B cell (primary cell): ENCODE measurements around the gene ABCB1. TPM values are rescaled to one million over a fixed set of nuclear protein-coding genes. Genes with fewer than 3 reads are reported as not detected.

ENCODE experiments used
- ATAC-seq: fragments of 200-7000 bp; cut with Tn5 transposase; one replicate; pipeline ENCODE4 v1.10.0; 2021; ENCODE audit warnings: low read depth, mild to moderate bottlenecking, moderate number of reproducible peaks, moderate library complexity
- CTCF ChIA-PET: fragments of 350-600 bp; sonication (Branson Sonifier 250); formaldehyde crosslinking; loops from one replicate; lab custom pipeline; 2021; ENCODE audit warnings: antibody characterized with exemption, inconsistent platforms; lab: Charles Lee
- POLR2A ChIA-PET: fragments of 350-600 bp; sonication (Branson Sonifier 250); formaldehyde crosslinking; loops from one replicate; lab custom pipeline; 2021; ENCODE audit warnings: antibody characterized with exemption; lab: Charles Lee
- DNase-seq: peaks from one replicate; pipeline ENCODE4 v3.0.0; 2013
- H2AFZ ChIP-seq: 2 replicates; pipeline ENCODE4 v1.6.1; 2012; ENCODE audit warnings: mild to moderate bottlenecking, low read depth, low read length; ENCODE audit not compliant: insufficient read depth, poor library complexity, severe bottlenecking
- H3K27ac ChIP-seq, 2 donors: 1 replicate in 1 of 2; 2 replicates in 1 of 2; pipeline ENCODE4 v1.5.1; 2012 to 2013; ENCODE audit warnings: low read length in 2 of 2, mild to moderate bottlenecking in 2 of 2, moderate library complexity in 1 of 2
- H3K27me3 ChIP-seq, 4 experiments: fragments of 200-600 bp in 1 of 4; sonication (generic) in 1 of 4; replicated peaks in 1 of 4; 1 replicate in 2 of 4; 2 replicates in 2 of 4; pipeline versions ENCODE4 v1.6.1 to v1.7.0; 2013 to 2016; ENCODE audit warnings: low read length in 3 of 4, mild to moderate bottlenecking in 2 of 4, mixed read lengths in 1 of 4, moderate library complexity in 1 of 4; ENCODE audit not compliant: insufficient read depth in 4 of 4, control insufficient read depth in 3 of 4; ENCODE audit errors: control extremely low read depth in 1 of 4
- H3K36me3 ChIP-seq, 2 experiments: replicated peaks in 1 of 2; 1 replicate in 1 of 2; 2 replicates in 1 of 2; pipeline versions ENCODE4 v1.6.1 to v1.7.1; 2013; ENCODE audit warnings: low read length in 1 of 2; ENCODE audit not compliant: insufficient read depth in 2 of 2, control insufficient read depth in 1 of 2; ENCODE audit errors: control extremely low read depth in 1 of 2, extremely low read depth in 1 of 2
- H3K4me1 ChIP-seq, 2 donors: fragments of 200-600 bp in 1 of 2; sonication (generic) in 1 of 2; 1 replicate in 1 of 2; 2 replicates in 1 of 2; pipeline versions ENCODE4 v1.5.1 to v1.6.1; 2013 to 2017; ENCODE audit warnings: low read length in 2 of 2; ENCODE audit not compliant: control insufficient read depth in 2 of 2, insufficient read depth in 2 of 2
- H3K4me2 ChIP-seq: replicated peaks from 2 replicates; pipeline ENCODE3; 2012; ENCODE audit warnings: mild to moderate bottlenecking, low read depth, low read length; ENCODE audit not compliant: poor library complexity, severe bottlenecking
- H3K4me3 ChIP-seq, 5 experiments: fragments of 200-600 bp in 1 of 5; sonication (generic) in 1 of 5; 1 replicate in 3 of 5; 2 replicates in 2 of 5; pipeline versions ENCODE4 v1.5.1 to v1.7.0; 2011 to 2016; ENCODE audit warnings: low read length in 4 of 5, mild to moderate bottlenecking in 4 of 5, low read depth in 2 of 5, control low read depth in 1 of 5, moderate library complexity in 1 of 5; ENCODE audit not compliant: insufficient read depth in 1 of 5; ENCODE audit errors: control extremely low read depth in 1 of 5, extremely low read depth in 1 of 5
- H3K79me2 ChIP-seq: fragments of 200-600 bp; sonication (generic); one replicate; pipeline ENCODE4 v1.6.0; 2016; ENCODE audit warnings: low read length; ENCODE audit not compliant: control insufficient read depth, insufficient read depth
- H3K9ac ChIP-seq: fragments of 200-600 bp; sonication (generic); 2 replicates; pipeline ENCODE4 v1.6.1; 2017; ENCODE audit warnings: mild to moderate bottlenecking, low read length, moderate library complexity
- H3K9me3 ChIP-seq, 3 donors: one replicate each; pipeline versions ENCODE4 v1.6.1 to v1.7.1; 2013; ENCODE audit warnings: low read length in 2 of 3; ENCODE audit not compliant: control insufficient read depth in 2 of 3, insufficient read depth in 1 of 3; ENCODE audit errors: control extremely low read depth in 1 of 3
- H4K20me1 ChIP-seq: 2 replicates; pipeline ENCODE4 v1.6.0; 2012; ENCODE audit warnings: mild to moderate bottlenecking, low read length; ENCODE audit not compliant: insufficient read depth, control insufficient read depth, poor library complexity, severe bottlenecking
- H3K27ac Mint-ChIP-seq: one replicate; pipeline ENCODE4 v1.8.0; 2021; ENCODE audit warnings: mixed read lengths
- H3K27me3 Mint-ChIP-seq: one replicate; pipeline ENCODE4 v1.8.0; 2021; ENCODE audit warnings: mixed read lengths
- H3K4me1 Mint-ChIP-seq: one replicate; pipeline ENCODE4 v1.8.0; 2021; ENCODE audit warnings: mixed read lengths
- H3K4me3 Mint-ChIP-seq: one replicate; pipeline ENCODE4 v1.8.0; 2021; ENCODE audit warnings: mixed read lengths
- H3K9me3 Mint-ChIP-seq: one replicate; pipeline ENCODE4 v1.8.0; 2022; ENCODE audit warnings: mixed read lengths; ENCODE audit not compliant: insufficient read depth
- CTCF ChIP-seq: fragments of 200-600 bp; IDR thresholded peaks from one replicate; pipeline ENCODE4 v1.8.0; 2022; ENCODE audit warnings: antibody characterized with exemption, mild to moderate bottlenecking
- EZH2 ChIP-seq: IDR thresholded peaks from 2 replicates; pipeline ENCODE4 v1.6.1; 2012; ENCODE audit warnings: borderline replicate concordance, low read depth, mild to moderate bottlenecking, moderate library complexity, low read length; ENCODE audit not compliant: insufficient read depth, poor library complexity, severe bottlenecking
- WGBS: methylation state at CpG from one replicate; pipeline ENCODE4 v1.1.5; 2013; ENCODE audit warnings: missing lambda C conversion rate; ENCODE audit not compliant: insufficient coverage; 5-methylcytosine and 5-hydroxymethylcytosine counted together
- intact Hi-C: fragments of 100-400 bp; cut with micrococcal nuclease; formaldehyde crosslinking; loops from one replicate; pipeline ENCODE4 v1.10.0; 2022
- polyA plus RNA-seq: library from polyadenylated mRNA; depleted of rRNA; stranded (reverse); fragments of >200 nt; gene quantifications from 2 replicates; pipeline ENCODE4 v1.2.3, GENCODE V29; 2012
- total RNA-seq, 2 donors: library from RNA; stranded (reverse); fragments of 120-200 nt in 1 of 2; gene quantifications; 1 replicate in 1 of 2; 2 replicates in 1 of 2; pipeline versions ENCODE4 v1.2.3 to v1.2.4, GENCODE V29; 2013 to 2022

The ABCB1 gene
- total and polyA plus RNA-seq, 2 donors (not counting 1 experiment from before 2014, with no cell fraction given) = 8.5 to 21.7 TPM

GRCh38 chr7:87591211-87591610, 9.5 kb downstream of the ABCB1 start:
- Mint-ChIP-seq H3K9me3 (no peaks in the 10 kb centered on the region), H3K27ac (no peak overlapping the region), H3K4me1 (no peaks in the 10 kb centered on the region), H3K4me3 (no peak overlapping the region), H3K27me3 (peaks cover 3% of the 10 kb centered on the region)
- TF ChIP-seq CTCF = no peak
- H3K27ac ChIP-seq = no peak overlapping the region
- DNase-seq (no peak), ATAC-seq (no peak)
- no peak overlapping the region for H3K4me3 ChIP-seq
- intact Hi-C loops = no loop called here
- no peak overlapping the region for H2AFZ ChIP-seq
- H4K20me1 ChIP-seq = no peaks in the 10 kb centered on the region
- H3K36me3 ChIP-seq = no peaks in the 10 kb centered on the region
- POLR2A ChIA-PET = no interaction called here
- H3K79me2 ChIP-seq = no peaks in the 10 kb centered on the region
- H3K9ac ChIP-seq = no peak overlapping the region
- no peak overlapping the region for H3K4me2 ChIP-seq
- H3K4me1 ChIP-seq = no peaks in the 10 kb centered on the region
- H3K9me3 ChIP-seq = no peaks in the 10 kb centered on the region
- 46% methylated on average over 3 of the region's 5 CpGs for WGBS
- CTCF ChIA-PET = no interaction called here
- H3K27me3 ChIP-seq = no peaks in the 10 kb centered on the region

GRCh38 chr7:87590578-87590977, 10.1 kb downstream of the ABCB1 start:
- no peak for ATAC-seq
- Histone ChIP-seq H3K4me2 (no peak overlapping the region), H3K4me3 (no peak overlapping the region), H3K79me2 (no peaks in the 10 kb centered on the region), H3K27ac (no peak overlapping the region), H3K36me3 (no peaks in the 10 kb centered on the region), H4K20me1 (no peaks in the 10 kb centered on the region), H2AFZ (no peak overlapping the region), H3K27me3 (no peaks in the 10 kb centered on the region), H3K9ac (no peak overlapping the region), H3K4me1 (no peaks in the 10 kb centered on the region), H3K9me3 (no peaks in the 10 kb centered on the region)
- intact Hi-C loops = no loop called here
- Mint-ChIP-seq H3K4me1 (no peaks in the 10 kb centered on the region), H3K27ac (no peak overlapping the region), H3K9me3 (no peaks in the 10 kb centered on the region), H3K27me3 (peaks cover 3% of the 10 kb centered on the region), H3K4me3 (no peak overlapping the region)
- ChIA-PET CTCF (no interaction called here), POLR2A (no interaction called here)
- TF ChIP-seq EZH2 (no peak), CTCF (no peak)
- no peak for DNase-seq
